Naive thymus-derived CD8-positive, alpha-beta T cell (primary cell): ENCODE results near the gene CNEP1R1. TPM values are rescaled to one million over a fixed set of nuclear protein-coding genes. Genes with fewer than 3 reads are reported as not detected.

ENCODE experiments used
- ATAC-seq, 2 donors: fragments of 150-1000 bp; cut with Tn5 transposase in 1 of 2; sonication (Bioruptor Pico), chemical (Tn5 transposase) in 1 of 2; 1 replicate in 1 of 2; 2 replicates in 1 of 2; pipeline ENCODE4 v1.10.0; 2021; ENCODE audit warnings: mild to moderate bottlenecking in 2 of 2, moderate library complexity in 2 of 2
- POLR2A ChIA-PET: fragments of 350-600 bp; sonication (Branson Sonifier 250); formaldehyde crosslinking; loops from one replicate; lab custom pipeline; 2021; ENCODE audit warnings: antibody characterized with exemption; lab: Charles Lee
- DNase-seq, 10 donors: peaks; one replicate each; pipeline versions ENCODE4 v3.0.0 to v3.0.0-alpha.2; 2020 to 2022
- H3K27ac Mint-ChIP-seq, 10 donors: one replicate each; pipeline ENCODE4 v1.8.0; 2020 to 2022; ENCODE audit warnings: mild to moderate bottlenecking in 10 of 10, mixed read lengths in 10 of 10, moderate library complexity in 4 of 10, inconsistent platforms in 1 of 10
- H3K27me3 Mint-ChIP-seq, 5 donors: one replicate each; pipeline ENCODE4 v1.8.0; 2021 to 2022; ENCODE audit warnings: mixed read lengths in 5 of 5
- H3K36me3 Mint-ChIP-seq, 3 donors: one replicate each; pipeline ENCODE4 v1.8.0; 2020 to 2022; ENCODE audit warnings: mixed read lengths in 3 of 3, mild to moderate bottlenecking in 2 of 3, inconsistent platforms in 1 of 3
- H3K4me1 Mint-ChIP-seq, 4 donors: one replicate each; pipeline ENCODE4 v1.8.0; 2021 to 2022; ENCODE audit warnings: mixed read lengths in 4 of 4
- H3K4me3 Mint-ChIP-seq, 10 donors: one replicate each; pipeline ENCODE4 v1.8.0; 2020 to 2022; ENCODE audit warnings: mild to moderate bottlenecking in 10 of 10, mixed read lengths in 10 of 10, moderate library complexity in 6 of 10, inconsistent platforms in 1 of 10
- H3K9me3 Mint-ChIP-seq, 9 donors: one replicate each; pipeline ENCODE4 v1.8.0; 2020 to 2022; ENCODE audit warnings: mixed read lengths in 9 of 9, mild to moderate bottlenecking in 3 of 9, inconsistent platforms in 1 of 9, moderate library complexity in 1 of 9
- polyA plus RNA-seq, 3 donors: library from polyadenylated mRNA; unstranded; fragments of 300-500 nt; fragmentation: Illumina TruSeq; gene quantifications; one replicate each; pipeline ENCODE4 v1.2.3, GENCODE V29; 2021
- total RNA-seq, 8 experiments: library from RNA in 2 of 8; stranded (reverse) in 2 of 8; gene quantifications; one replicate each; pipeline ENCODE4 v1.2.3 and lab custom pipeline; 2021 to 2026

CNEP1R1 gene
- total and polyA plus RNA-seq, 5 experiments from 2014 or later: 10.8 to 32.7 (median 20.6) TPM

- no peak for DNase-seq
- Mint-ChIP-seq H3K27ac (peak overlapping the region; percentile 86 to 97 (median 94)), H3K4me3 (peak overlapping the region; percentile 92 to 99 (median 96)), H3K9me3 (no peaks in the 10 kb centered on the region), H3K4me1 (peaks cover 5 to 32% (median 20%) of the 10 kb centered on the region in 4 donors), H3K36me3 (peaks cover 0 to 15% (median 0%) of the 10 kb centered on the region in 3 donors), H3K27me3 (no peaks in the 10 kb centered on the region)
- POLR2A ChIA-PET: interaction anchor here (0.7 to 2.5 kb wide), 2 partner anchors 42 to 132 kb away, joined by 3 to 29 read pairs; partner anchors contain the start of gene HEATR3
- no peak for ATAC-seq
These were observed 818 bp upstream of the CNEP1R1 start for GRCh38 chr16:50024207-50024606.

- Mint-ChIP-seq H3K27ac (peak overlapping the region; percentile 85 to 97 (median 92)), H3K4me3 (peak overlapping the region; percentile 92 to 99 (median 96)), H3K27me3 (no peaks in the 10 kb centered on the region), H3K36me3 (peaks cover 0 to 28% (median 0%) of the 10 kb centered on the region in 3 donors), H3K9me3 (no peaks in the 10 kb centered on the region), H3K4me1 (peaks cover 9 to 38% (median 23%) of the 10 kb centered on the region in 4 donors)
- ATAC-seq: peak; percentile 31 to 38
- peak in 5 of 10 donors; percentile 8 to 48 (median 30) for DNase-seq
- POLR2A ChIA-PET: interaction anchor here (0.9 to 2.5 kb wide), 9 partner anchors 40 to 641 kb away, joined by 3 to 29 read pairs (median 4); partner anchors contain the start of genes HEATR3 and TENT4B
These were observed 509 bp downstream of the CNEP1R1 start for GRCh38 chr16:50025537-50025931.

DNA sequence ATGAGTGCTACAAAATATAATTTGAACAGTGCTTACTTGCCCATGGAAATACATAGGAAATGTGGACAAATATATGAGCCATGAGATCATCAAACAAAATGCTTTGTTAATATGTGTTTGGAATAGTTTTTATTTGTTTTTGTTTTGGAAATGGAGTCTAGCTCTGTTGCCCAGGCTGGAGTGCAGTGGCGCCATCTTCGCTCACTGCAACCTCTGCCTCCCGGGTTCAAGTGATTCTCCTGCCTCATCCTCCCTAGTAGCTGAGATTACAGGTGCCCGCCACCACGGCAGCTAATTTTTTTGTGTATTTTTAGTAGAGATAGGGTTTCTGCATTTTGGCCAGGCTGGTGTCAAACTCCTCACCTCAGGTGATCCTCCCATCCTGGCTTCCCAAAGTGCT lies 2.8 kb downstream of the CNEP1R1 start:
- Mint-ChIP-seq H3K9me3 (no peaks in the 10 kb centered on the region), H3K4me3 (no peak overlapping the region), H3K27me3 (no peaks in the 10 kb centered on the region), H3K36me3 (peaks cover 0 to 50% (median 3%) of the 10 kb centered on the region in 3 donors), H3K27ac (peak overlapping the region in 5 of 10 donors; percentile 4 to 62 (median 17)), H3K4me1 (peaks cover 12 to 38% (median 23%) of the 10 kb centered on the region in 4 donors)
- DNase-seq: no peak
- ATAC-seq: no peak
- POLR2A ChIA-PET: interaction anchor here (0.7 kb wide), 1 partner anchor 1707 kb away, joined by 4 read pairs; no protein-coding TSS in a partner anchor

- no peak overlapping the region for H3K4me3 Mint-ChIP-seq
- DNase-seq (no peak), ATAC-seq (no peak)
- POLR2A ChIA-PET: no interaction called here
- H3K4me1 Mint-ChIP-seq: peaks cover 13 to 20% (median 15%) of the 10 kb centered on the region in 4 donors
- peak overlapping the region in 1 of 10 donors; percentile 16 for H3K27ac Mint-ChIP-seq
- H3K27me3 Mint-ChIP-seq: no peaks in the 10 kb centered on the region
- H3K9me3 Mint-ChIP-seq: no peaks in the 10 kb centered on the region
- H3K36me3 Mint-ChIP-seq: peaks cover 0 to 69% (median 16%) of the 10 kb centered on the region in 3 donors
These were observed 10.5 kb downstream of the CNEP1R1 start for GRCh38 chr16:50035468-50035992.

DNA sequence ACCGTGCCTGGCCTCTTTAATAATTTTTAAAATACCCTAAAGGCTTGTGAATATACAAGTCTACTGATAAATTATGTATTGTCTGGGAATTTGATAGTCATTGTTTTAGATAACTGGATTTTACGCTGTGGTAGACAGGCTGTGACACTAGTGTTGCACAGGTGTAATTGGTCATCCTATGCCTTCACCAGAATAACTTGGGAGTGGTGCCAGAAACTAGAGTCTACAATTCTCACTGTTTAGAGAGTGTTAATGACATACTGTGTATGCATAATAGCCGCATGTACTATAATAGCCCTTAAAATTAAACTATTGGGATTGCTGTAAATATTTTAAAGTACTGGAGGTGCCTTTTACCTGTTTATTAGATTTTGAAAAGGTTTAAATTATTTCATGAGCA lies 11.4 kb downstream of the CNEP1R1 start:
- ATAC-seq (no peak), DNase-seq (no peak)
- Mint-ChIP-seq H3K4me1 (peaks cover 13 to 20% (median 15%) of the 10 kb centered on the region in 4 donors), H3K27me3 (no peaks in the 10 kb centered on the region), H3K4me3 (no peak overlapping the region), H3K36me3 (peaks cover 0 to 60% (median 13%) of the 10 kb centered on the region in 3 donors), H3K27ac (peak overlapping the region in 2 of 10 donors; percentile 4 to 67), H3K9me3 (no peaks in the 10 kb centered on the region)
- POLR2A ChIA-PET: no interaction called here

GRCh38 chr16:50037662-50038220 lies 12.7 kb downstream of the CNEP1R1 start:
- H3K4me3 Mint-ChIP-seq: no peak overlapping the region
- no peak for ATAC-seq
- H3K27ac Mint-ChIP-seq: peak overlapping the region in 9 of 10 donors; percentile 1 to 81 (median 60)
- peaks cover 10 to 20% (median 14%) of the 10 kb centered on the region in 4 donors for H3K4me1 Mint-ChIP-seq
- POLR2A ChIA-PET: no interaction called here
- no peak for DNase-seq
- peaks cover 0 to 48% (median 13%) of the 10 kb centered on the region in 3 donors for H3K36me3 Mint-ChIP-seq
- peaks cover 0 to 3% (median 0%) of the 10 kb centered on the region in 5 donors for H3K27me3 Mint-ChIP-seq
- no peaks in the 10 kb centered on the region for H3K9me3 Mint-ChIP-seq

DNA sequence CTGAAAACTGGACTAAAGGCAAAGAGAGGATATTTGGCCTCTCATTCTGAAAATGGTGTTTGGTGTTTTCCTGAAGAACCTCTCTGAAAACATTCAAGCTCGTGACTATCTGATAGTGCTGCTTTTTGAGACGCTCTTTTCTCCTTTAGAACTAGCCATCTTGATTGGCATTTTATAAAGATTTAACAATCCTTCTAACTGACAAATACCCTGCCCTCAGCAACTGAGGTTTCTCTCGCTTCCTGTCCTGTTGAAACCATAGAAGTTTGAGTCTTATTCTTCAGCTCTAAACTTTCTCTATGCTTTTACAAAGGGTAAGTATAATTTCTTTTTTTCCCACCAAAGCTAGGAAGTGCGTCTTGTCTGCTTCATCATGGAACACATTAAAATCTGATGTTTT lies 13.3 kb downstream of the CNEP1R1 start:
- H3K4me1 Mint-ChIP-seq: peaks cover 10 to 20% (median 14%) of the 10 kb centered on the region in 4 donors
- DNase-seq (no peak), ATAC-seq (no peak)
- peak overlapping the region in 9 of 10 donors; percentile 3 to 87 (median 61) for H3K27ac Mint-ChIP-seq
- POLR2A ChIA-PET: interaction anchor here (0.6 kb wide), 1 partner anchor 772 kb away, joined by 4 read pairs; no protein-coding TSS in a partner anchor
- peaks cover 0 to 7% (median 2%) of the 10 kb centered on the region in 5 donors for H3K27me3 Mint-ChIP-seq
- H3K9me3 Mint-ChIP-seq: no peaks in the 10 kb centered on the region
- H3K36me3 Mint-ChIP-seq: peaks cover 0 to 42% (median 13%) of the 10 kb centered on the region in 3 donors
- no peak overlapping the region for H3K4me3 Mint-ChIP-seq

DNA sequence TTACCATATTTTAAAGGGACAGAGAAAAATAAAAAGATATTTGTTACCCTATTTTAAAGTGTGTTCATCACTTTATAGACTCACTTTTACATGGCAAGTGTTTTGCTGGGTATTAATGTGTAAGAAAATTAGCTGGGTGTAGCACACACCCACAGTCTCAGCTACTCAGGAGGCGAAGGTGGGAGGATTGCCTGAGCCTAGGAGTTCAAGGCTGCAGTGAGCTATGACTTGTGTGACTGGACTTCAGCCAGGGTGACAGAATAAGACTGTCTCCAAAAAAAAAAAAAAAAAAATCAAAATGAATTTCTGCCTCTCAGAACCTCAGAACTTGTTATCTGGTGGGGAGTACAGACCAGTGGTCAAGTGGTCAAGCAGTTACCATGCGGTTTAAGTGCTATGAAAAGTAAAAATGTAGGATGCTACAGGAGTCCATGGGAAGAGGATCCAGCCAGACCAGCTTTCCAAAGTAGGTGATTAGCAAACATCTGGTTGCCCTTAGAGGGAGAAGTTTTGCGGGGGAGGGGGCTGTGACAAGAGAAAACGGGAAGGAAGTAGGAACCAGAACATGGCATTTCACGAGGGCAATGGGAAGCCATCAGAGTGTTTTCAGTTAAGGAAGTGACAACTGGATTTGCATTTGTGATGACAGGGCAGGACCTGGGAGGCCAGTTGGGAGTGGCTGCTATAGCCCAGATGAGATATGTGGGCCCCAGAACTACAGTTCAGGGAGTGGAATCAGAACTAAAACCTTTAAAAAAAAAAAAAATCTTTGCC lies 13.9 kb downstream of the CNEP1R1 start:
- Mint-ChIP-seq H3K4me1 (peaks cover 10 to 20% (median 14%) of the 10 kb centered on the region in 4 donors), H3K27me3 (peaks cover 0 to 11% (median 4%) of the 10 kb centered on the region in 5 donors), H3K4me3 (no peak overlapping the region), H3K9me3 (no peaks in the 10 kb centered on the region), H3K27ac (peak overlapping the region in 5 of 10 donors; percentile 2 to 86 (median 57)), H3K36me3 (peaks cover 0 to 37% (median 12%) of the 10 kb centered on the region in 3 donors)
- ATAC-seq (no peak), DNase-seq (no peak)
- POLR2A ChIA-PET: interaction anchor here (0.6 to 0.7 kb wide), 2 partner anchors 45 to 771 kb away, joined by 3 to 4 read pairs; no protein-coding TSS in a partner anchor

- DNase-seq (no peak), ATAC-seq (no peak)
- Mint-ChIP-seq H3K27ac (no peak overlapping the region), H3K27me3 (peaks cover 4 to 13% (median 7%) of the 10 kb centered on the region in 5 donors), H3K4me3 (no peak overlapping the region), H3K9me3 (no peaks in the 10 kb centered on the region), H3K36me3 (peaks cover 0 to 26% (median 4%) of the 10 kb centered on the region in 3 donors), H3K4me1 (peaks cover 10 to 20% (median 14%) of the 10 kb centered on the region in 4 donors)
- POLR2A ChIA-PET: no interaction called here
These were observed 15.0 kb downstream of the CNEP1R1 start for GRCh38 chr16:50040018-50040417.

DNA sequence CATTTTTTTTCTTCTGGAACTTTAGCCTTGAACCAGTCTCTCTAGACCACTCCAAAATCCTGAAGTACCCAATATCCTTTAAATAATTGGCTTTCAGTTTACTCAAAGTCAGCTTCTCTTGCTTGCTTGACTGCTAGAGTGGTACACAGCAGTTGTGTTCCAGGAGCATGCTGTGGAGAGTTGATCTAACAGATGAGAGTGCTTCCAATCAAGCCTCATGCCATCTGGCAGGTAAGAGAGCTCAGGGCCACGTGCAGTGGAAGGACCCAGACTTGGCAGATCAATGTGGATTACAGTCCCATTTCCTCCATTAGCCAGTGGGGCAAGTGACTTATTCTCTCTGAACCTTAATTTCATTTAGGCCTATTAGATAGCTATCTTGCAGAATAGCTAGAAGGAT lies 15.7 kb downstream of the CNEP1R1 start:
- Mint-ChIP-seq H3K4me3 (no peak overlapping the region), H3K36me3 (peaks cover 0 to 19% (median 4%) of the 10 kb centered on the region in 3 donors), H3K27ac (peak overlapping the region in 1 of 10 donors; percentile 55), H3K27me3 (peaks cover 4 to 13% (median 8%) of the 10 kb centered on the region in 5 donors), H3K9me3 (no peaks in the 10 kb centered on the region), H3K4me1 (peaks cover 10 to 20% (median 14%) of the 10 kb centered on the region in 4 donors)
- POLR2A ChIA-PET: no interaction called here
- ATAC-seq (no peak), DNase-seq (no peak)

DNA sequence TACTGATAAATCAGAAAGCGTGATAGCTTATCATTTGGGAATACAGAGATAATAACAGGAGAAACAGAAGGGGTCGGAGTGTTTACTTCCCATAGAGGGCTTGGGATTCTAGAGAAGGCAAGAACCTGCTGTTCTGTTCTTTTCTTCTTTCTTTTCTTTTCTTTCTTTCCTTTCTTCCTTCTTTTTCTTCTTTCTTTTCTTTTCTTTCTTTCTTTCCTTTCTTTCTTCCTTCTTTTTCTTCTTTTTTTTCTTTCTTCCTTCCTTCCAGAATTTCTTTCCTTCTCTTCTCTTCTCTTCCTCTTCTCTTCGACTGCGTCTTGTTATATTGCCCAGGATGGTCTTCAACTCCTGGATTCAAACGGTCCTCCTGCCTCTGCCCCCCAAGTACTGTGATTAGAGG lies 18.3 kb downstream of the CNEP1R1 start:
- H3K36me3 Mint-ChIP-seq: peaks cover 0 to 2% (median 1%) of the 10 kb centered on the region in 3 donors
- DNase-seq: no peak
- peak overlapping the region in 1 of 10 donors; percentile 83 for H3K27ac Mint-ChIP-seq
- H3K9me3 Mint-ChIP-seq: no peaks in the 10 kb centered on the region
- H3K4me3 Mint-ChIP-seq: no peak overlapping the region
- peaks cover 5 to 9% (median 6%) of the 10 kb centered on the region in 4 donors for H3K4me1 Mint-ChIP-seq
- peaks cover 4 to 13% (median 10%) of the 10 kb centered on the region in 5 donors for H3K27me3 Mint-ChIP-seq
- POLR2A ChIA-PET: no interaction called here
- no peak for ATAC-seq

- peaks cover 4 to 13% (median 10%) of the 10 kb centered on the region in 5 donors for H3K27me3 Mint-ChIP-seq
- H3K4me1 Mint-ChIP-seq: no peaks in the 10 kb centered on the region
- H3K27ac Mint-ChIP-seq: peak overlapping the region in 1 of 10 donors; percentile 13
- DNase-seq: no peak
- POLR2A ChIA-PET: no interaction called here
- H3K36me3 Mint-ChIP-seq: no peaks in the 10 kb centered on the region
- ATAC-seq: no peak
- H3K4me3 Mint-ChIP-seq: no peak overlapping the region
- H3K9me3 Mint-ChIP-seq: no peaks in the 10 kb centered on the region
These were observed 20.4 kb downstream of the CNEP1R1 start for GRCh38 chr16:50045412-50045811.
